Measurements from ENCODE around the gene C1orf210. TPM values are rescaled to one million over a fixed set of nuclear protein-coding genes. Genes with fewer than 3 reads are reported as not detected.

C1orf210 gene
- total RNA-seq: not detected
- polyA plus RNA-seq: 0.07 TPM
- long read RNA-seq, donor 1: 0 reads
- long read RNA-seq, donor 2: 0 reads
- long read RNA-seq, donor 3: 0 reads
- long read RNA-seq, donor 4: 0 reads

- no peak for DNase-seq
- intact Hi-C loops (cut with DNase I): no loop called here
- Histone ChIP-seq H3K27ac (ENCODE audit: low read length) (no peak within 1 kb of the TSS), H3K9me3 (ENCODE audit: control insufficient read depth, low read length) (no peaks in the 10 kb centered on the region), H3K4me3 (ENCODE audit: low read length) (no peak within 1 kb of the TSS), H3K4me1 (ENCODE audit: control insufficient read depth, insufficient read depth, low read length) (peaks cover 1% of the 10 kb centered on the region), H3K27me3 (ENCODE audit: control insufficient read depth, insufficient read depth) (no peaks in the 10 kb centered on the region)
- 60% methylated on average over 19 of the region's 19 CpGs for WGBS
- ATAC-seq: peak in 1 of 2 donors; percentile 12
Measured at GRCh38 chr1:43285269-43285990, at the start of gene C1orf210. TSS of gene C1orf210 (minus strand) at chr1:43285581. CDS start at chr1:43283270, 2,311 bp downstream.

GRCh38 chr1:43334453-43335205, 49.2 kb upstream of the C1orf210 start:
- H3K27me3 ChIP-seq (ENCODE audit: control insufficient read depth, insufficient read depth): no peaks in the 10 kb centered on the region
- H3K9me3 ChIP-seq (ENCODE audit: control insufficient read depth, low read length): no peaks in the 10 kb centered on the region
- 47% methylated on average over 7 of the region's 7 CpGs for WGBS
- ATAC-seq: no peak
- intact Hi-C loops (cut with DNase I): no loop called here
- peaks cover 7% of the 10 kb centered on the region for H3K4me1 ChIP-seq (ENCODE audit: control insufficient read depth, insufficient read depth, low read length)
- no peak overlapping the region for H3K27ac ChIP-seq (ENCODE audit: low read length)
- no peak for DNase-seq
- H3K4me3 ChIP-seq (ENCODE audit: low read length): no peak overlapping the region

DNA sequence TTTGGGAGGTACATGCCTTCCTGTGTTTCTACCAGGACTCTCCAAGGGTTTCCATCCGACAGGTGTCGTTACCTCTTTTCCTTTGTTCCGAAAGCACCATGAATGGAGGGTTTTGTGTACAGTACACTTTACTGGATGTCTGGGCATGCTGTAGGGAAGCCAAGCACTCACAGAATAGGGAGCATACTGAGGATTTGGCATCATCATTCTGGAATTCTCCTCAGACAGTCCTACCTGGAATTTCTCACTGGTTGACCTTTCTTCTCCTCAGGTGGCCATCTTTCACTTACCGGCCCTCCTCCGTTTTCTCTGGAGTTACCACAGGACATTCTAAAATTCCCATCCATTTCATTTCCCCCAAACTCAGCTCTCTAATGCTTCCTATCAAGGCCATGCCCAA, 46.3 kb upstream of the C1orf210 start:
- H3K27ac ChIP-seq (ENCODE audit: low read length): no peak overlapping the region
- H3K9me3 ChIP-seq (ENCODE audit: control insufficient read depth, low read length): no peaks in the 10 kb centered on the region
- no peak overlapping the region for H3K4me3 ChIP-seq (ENCODE audit: low read length)
- ATAC-seq: no peak
- WGBS: 94% methylated on average over 5 of the region's 5 CpGs
- H3K27me3 ChIP-seq (ENCODE audit: control insufficient read depth, insufficient read depth): no peaks in the 10 kb centered on the region
- no peak for DNase-seq
- H3K4me1 ChIP-seq (ENCODE audit: control insufficient read depth, insufficient read depth, low read length): peaks cover 7% of the 10 kb centered on the region
- intact Hi-C loops (cut with DNase I): no loop called here

DNA sequence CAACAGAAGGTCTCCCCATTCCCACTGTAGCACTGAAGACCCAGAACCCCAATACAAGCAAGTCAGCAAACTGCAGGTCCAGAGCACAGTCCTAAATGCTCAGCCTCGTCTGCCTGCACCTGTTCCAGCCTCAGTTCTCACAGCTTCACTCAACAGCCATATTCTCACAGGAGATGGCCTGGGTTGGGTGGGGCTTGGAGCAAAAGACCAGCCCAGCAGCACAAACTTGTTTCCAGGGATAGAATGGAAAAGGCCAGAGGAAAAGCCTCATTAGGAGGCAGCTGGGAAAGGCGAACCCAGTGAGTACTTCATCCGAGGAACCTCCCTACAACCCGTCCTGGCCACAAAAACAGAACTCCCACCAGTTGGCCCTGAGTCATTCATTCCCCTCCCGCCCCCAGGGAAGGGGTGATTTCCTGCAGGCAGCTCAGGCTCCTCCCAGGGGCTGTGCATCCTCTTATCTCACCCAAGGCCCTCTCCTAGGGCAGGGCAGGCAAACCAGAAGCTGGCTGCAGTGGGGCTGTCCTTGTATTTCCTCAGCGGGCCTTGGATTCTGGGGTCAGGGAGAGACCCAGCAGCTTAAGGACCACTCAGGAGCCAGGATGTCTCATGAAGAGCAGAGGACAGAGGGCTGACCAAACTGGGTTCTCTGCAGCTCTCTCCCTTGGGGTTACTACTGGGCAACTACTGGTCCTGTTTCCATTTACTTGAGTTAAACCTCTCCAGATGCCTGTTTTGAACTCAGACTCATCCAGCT, 44.8 kb upstream of the C1orf210 start:
- no peaks in the 10 kb centered on the region for H3K27me3 ChIP-seq (ENCODE audit: control insufficient read depth, insufficient read depth)
- DNase-seq (peak; percentile 86 to 87 (median 87)), ATAC-seq (peak; percentile 91 to 98)
- no peak overlapping the region for H3K27ac ChIP-seq (ENCODE audit: low read length)
- H3K4me1 ChIP-seq (ENCODE audit: control insufficient read depth, insufficient read depth, low read length): peaks cover 7% of the 10 kb centered on the region
- no peaks in the 10 kb centered on the region for H3K9me3 ChIP-seq (ENCODE audit: control insufficient read depth, low read length)
- H3K4me3 ChIP-seq (ENCODE audit: low read length): no peak overlapping the region
- intact Hi-C loops (cut with DNase I): no loop called here
- 23% methylated on average over 6 of the region's 6 CpGs for WGBS

GRCh38 chr1:43327549-43328292, 42.3 kb upstream of the C1orf210 start:
- H3K27ac ChIP-seq (ENCODE audit: low read length): no peak overlapping the region
- DNase-seq (no peak), ATAC-seq (no peak)
- no peaks in the 10 kb centered on the region for H3K9me3 ChIP-seq (ENCODE audit: control insufficient read depth, low read length)
- 96% methylated on average over 1 of the region's 1 CpG for WGBS
- intact Hi-C loops (cut with DNase I): no loop called here
- peaks cover 7% of the 10 kb centered on the region for H3K4me1 ChIP-seq (ENCODE audit: control insufficient read depth, insufficient read depth, low read length)
- H3K27me3 ChIP-seq (ENCODE audit: control insufficient read depth, insufficient read depth): no peaks in the 10 kb centered on the region
- H3K4me3 ChIP-seq (ENCODE audit: low read length): no peak overlapping the region

GRCh38 chr1:43325381-43325780, 40.0 kb upstream of the C1orf210 start:
- no peak for DNase-seq
- Histone ChIP-seq H3K9me3 (ENCODE audit: control insufficient read depth, low read length) (no peaks in the 10 kb centered on the region), H3K27ac (ENCODE audit: low read length) (no peak overlapping the region), H3K27me3 (ENCODE audit: control insufficient read depth, insufficient read depth) (no peaks in the 10 kb centered on the region), H3K4me1 (ENCODE audit: control insufficient read depth, insufficient read depth, low read length) (peaks cover 6% of the 10 kb centered on the region), H3K4me3 (ENCODE audit: low read length) (no peak overlapping the region)
- no peak for ATAC-seq
- intact Hi-C loops (cut with DNase I): no loop called here

- Histone ChIP-seq H3K27ac (ENCODE audit: low read length) (no peak overlapping the region), H3K4me1 (ENCODE audit: control insufficient read depth, insufficient read depth, low read length) (peaks cover 2% of the 10 kb centered on the region), H3K27me3 (ENCODE audit: control insufficient read depth, insufficient read depth) (no peaks in the 10 kb centered on the region), H3K4me3 (ENCODE audit: low read length) (no peak overlapping the region), H3K9me3 (ENCODE audit: control insufficient read depth, low read length) (no peaks in the 10 kb centered on the region)
- no peak for DNase-seq
- no peak for ATAC-seq
- intact Hi-C loops (cut with DNase I): no loop called here
- 94% methylated on average over 1 of the region's 1 CpG for WGBS
Measured at GRCh38 chr1:43324810-43325209, 39.4 kb upstream of the C1orf210 start.

- intact Hi-C loops (cut with DNase I): no loop called here
- WGBS: 94% methylated on average over 5 of the region's 5 CpGs
- Histone ChIP-seq H3K27ac (ENCODE audit: low read length) (no peak overlapping the region), H3K9me3 (ENCODE audit: control insufficient read depth, low read length) (no peaks in the 10 kb centered on the region), H3K27me3 (ENCODE audit: control insufficient read depth, insufficient read depth) (no peaks in the 10 kb centered on the region), H3K4me3 (ENCODE audit: low read length) (no peak overlapping the region), H3K4me1 (ENCODE audit: control insufficient read depth, insufficient read depth, low read length) (peaks cover 3% of the 10 kb centered on the region)
- DNase-seq (no peak), ATAC-seq (no peak)
Measured at GRCh38 chr1:43322506-43322905, 37.1 kb upstream of the C1orf210 start.

- ATAC-seq: no peak
- 93% methylated on average over 16 of the region's 16 CpGs for WGBS
- intact Hi-C loops (cut with DNase I): no loop called here
- peaks cover 3% of the 10 kb centered on the region for H3K4me1 ChIP-seq (ENCODE audit: control insufficient read depth, insufficient read depth, low read length)
- no peak overlapping the region for H3K4me3 ChIP-seq (ENCODE audit: low read length)
- no peak overlapping the region for H3K27ac ChIP-seq (ENCODE audit: low read length)
- no peaks in the 10 kb centered on the region for H3K9me3 ChIP-seq (ENCODE audit: control insufficient read depth, low read length)
- no peaks in the 10 kb centered on the region for H3K27me3 ChIP-seq (ENCODE audit: control insufficient read depth, insufficient read depth)
- DNase-seq: no peak
Measured at GRCh38 chr1:43321331-43321891, 36.0 kb upstream of the C1orf210 start.

DNA sequence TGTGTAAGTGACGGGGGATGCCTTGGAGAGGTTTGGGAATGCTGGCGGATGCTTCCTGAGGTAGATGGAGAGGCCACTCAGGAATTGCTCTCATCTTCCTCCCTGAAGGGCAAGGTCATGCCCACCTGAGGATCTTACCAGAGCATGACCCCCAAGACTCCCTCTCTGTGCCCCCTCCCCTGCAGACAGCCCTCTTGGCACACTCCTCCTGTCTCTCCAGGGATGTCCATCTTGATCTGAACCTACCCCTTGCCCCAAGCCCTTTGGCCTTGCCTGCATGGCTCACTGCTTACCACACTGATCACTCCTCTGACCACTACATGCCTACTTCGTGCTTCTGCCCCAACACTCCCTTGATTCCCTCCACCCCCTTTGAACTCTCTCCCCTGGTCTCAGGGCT, 34.4 kb upstream of the C1orf210 start:
- intact Hi-C loops (cut with DNase I): no loop called here
- DNase-seq: no peak

More for the DNA sequence above, 34.4 kb upstream of the C1orf210 start:
- Histone ChIP-seq H3K27ac (ENCODE audit: low read length) (no peak overlapping the region), H3K4me3 (ENCODE audit: low read length) (no peak overlapping the region), H3K27me3 (ENCODE audit: control insufficient read depth, insufficient read depth) (no peaks in the 10 kb centered on the region), H3K9me3 (ENCODE audit: control insufficient read depth, low read length) (no peaks in the 10 kb centered on the region), H3K4me1 (ENCODE audit: control insufficient read depth, insufficient read depth, low read length) (peaks cover 3% of the 10 kb centered on the region)
- no peak for ATAC-seq
- WGBS: 67% methylated on average over 3 of the region's 3 CpGs

All from right cardiac atrium (tissue), 5 donors.